Measurements from ENCODE around the gene KCNIP3. TPM values are rescaled to one million over a fixed set of nuclear protein-coding genes. Genes with fewer than 3 reads are reported as not detected.
A peak's percentile ranks its signal among the peaks of the same experiment; 100 is the strongest.

The KCNIP3 gene
- total RNA-seq (2011; cell fraction: chromatin; rRNA removed; ENCODE audit: low replicate concordance) = not detected in 2 replicates
- not detected in 2 replicates for total RNA-seq (2011; cell fraction: nucleolus; rRNA removed)
- total RNA-seq (2011; cell fraction: nucleoplasm; rRNA removed) = not detected in 2 replicates
- total RNA-seq (2014; rRNA removed) (not detected in 2 replicates), total RNA-seq (2014; rRNA removed; fragmentation: Illumina TruSeq; extraction: Trizol) (not detected in 2 replicates), total RNA-seq (2015; rRNA removed; fragmentation: Illumina TruSeq; extraction: Trizol) (not detected in 2 replicates), total RNA-seq (2021) (0.04 TPM in 1 of 2 replicates, not detected in the other), polyA plus RNA-seq (2011; rRNA removed) (not detected in 2 replicates), polyA plus RNA-seq (2014; fragmentation: Illumina TruSeq; extraction: Trizol) (not detected in 2 replicates), polyA plus RNA-seq (2014; fragmentation: Nextera tagmentation; extraction: Ambion mirVana) (not detected), polyA plus RNA-seq (2014; rRNA removed) (not detected in 2 replicates), polyA minus RNA-seq (2011; rRNA and poly(A)+ RNA removed) (not detected in 2 replicates), Bru-seq, nascent RNA (percentile 4 among the genes with signal in this experiment), BruChase-seq, experiment 1, labeled RNA remaining after a 2-hour chase (percentile 2 among the genes with signal in this experiment), BruChase-seq, experiment 2, labeled RNA remaining after a 6-hour chase (not detected)
- 0.03 TPM in 1 of 2 replicates, not detected in the other for polyA plus RNA-seq (2011; cell fraction: cytosol; rRNA removed)
- 0.22 TPM in 1 of 2 replicates, not detected in the other for polyA plus RNA-seq (2011; cell fraction: nucleus; rRNA removed)
- not detected in 2 replicates for polyA plus RNA-seq (2012)
- not detected in 2 replicates for polyA minus RNA-seq (2011; cell fraction: cytosol; rRNA and poly(A)+ RNA removed)
- polyA minus RNA-seq (2011; cell fraction: nucleus; rRNA and poly(A)+ RNA removed) = not detected in 2 replicates
- long read RNA-seq, experiment 1 = 0 reads
- long read RNA-seq, experiment 2 = 0 reads
- long read RNA-seq, experiment 3 = 0 reads

GRCh38 chr2:95296880-95297487, at the start of gene KCNIP3:
TSS of gene KCNIP3 (plus strand) at chr2:95297347. CDS start at chr2:95297439, 92 bp downstream.
- Histone ChIP-seq H4K20me1 (replicated peaks; ENCODE audit: control insufficient read depth, insufficient read depth, low read length) (no peaks in the 10 kb centered on the region), H3K9me3 (replicated peaks; ENCODE audit: control insufficient read depth, insufficient read depth, low read depth, low read length) (no peaks in the 10 kb centered on the region), H3K36me3 (ENCODE audit: control insufficient read depth, insufficient read depth, low read length) (no peaks in the 10 kb centered on the region), H3K4me3 (no peak within 1 kb of the TSS), H3K9ac (ENCODE audit: insufficient read depth in 1 of 2, low read depth in 2 of 2, low read length in 2 of 2) (no peak within 1 kb of the TSS), H3K27me3 (ENCODE audit: control insufficient read depth in 2 of 2, insufficient read depth in 2 of 2, low read length in 2 of 2) (peaks cover 3 to 54% of the 10 kb centered on the region in 2 experiments; a peak in 3 of 5 replicates), H3K9me1 (ENCODE audit: control insufficient read depth, insufficient read depth, low read length) (no peaks in the 10 kb centered on the region), H3K4me2 (ENCODE audit: insufficient read depth, low read length) (no peak within 1 kb of the TSS), H3K79me2 (ENCODE audit: control insufficient read depth, insufficient read depth, low read length) (no peaks in the 10 kb centered on the region), H3K27ac (ENCODE audit: extremely low read depth, low read depth, low read length) (no peak within 1 kb of the TSS), H3K4me1 (replicated peaks in 1 of 2; ENCODE audit: control insufficient read depth in 2 of 2, insufficient read depth in 2 of 2, low read length in 2 of 2) (no peaks in the 10 kb centered on the region; a peak in 1 of 5 replicates), H2AFZ (ENCODE audit: low read depth, low read length) (no peak within 1 kb of the TSS)
- ChIA-PET POLR2A (no interaction called here), CTCF (ENCODE audit: low intra/inter-chr PET ratio) (no interaction called here)
- intact Hi-C loops (cut with micrococcal nuclease) = no loop called here
- no CpG with 5 or more reads among the region's 13 CpGs for WGBS (ENCODE audit: insufficient coverage, low coverage, missing lambda C conversion rate)
- ATAC-seq = no peak
- no TSS peak for BruUV-seq (replicated peaks)
- FAIRE-seq = no peak
- no peak for DNase-seq (ENCODE audit: extremely low read depth in 1 of 4, low spot score in 3 of 4)
- in situ Hi-C loops (cut with MboI) = no loop called here
- TF ChIP-seq SUPT5H (IDR thresholded peaks at IDR 0.05) (no peak), LARP7 (IDR thresholded peaks at IDR 0.05) (no peak), CSDE1 (IDR thresholded peaks at IDR 0.05) (no peak), SRSF1 (IDR thresholded peaks at IDR 0.05; ENCODE audit: low read depth, low read length) (no peak), KLF13 (tag; IDR thresholded peaks at IDR 0.05; ENCODE audit: borderline replicate concordance, low read depth) (no peak), HDAC6 (IDR thresholded peaks at IDR 0.05; ENCODE audit: low read depth, low read length) (no peak), KDM1A (IDR thresholded peaks at IDR 0.05) (no peak), THAP12 (CRISPR knock-in tag; IDR thresholded peaks at IDR 0.05) (no peak), ZNF589 (CRISPR knock-in tag; IDR thresholded peaks at IDR 0.05; ENCODE audit: low read depth) (no peak), NR0B1 (IDR thresholded peaks at IDR 0.05; ENCODE audit: partially characterized antibody) (no peak), KAT8 (IDR thresholded peaks at IDR 0.05; ENCODE audit: low read depth) (no peak), ZNF121 (CRISPR knock-in tag; conservative IDR thresholded peaks at IDR 0.05) (no peak), RBM14 (IDR thresholded peaks at IDR 0.05; ENCODE audit: borderline replicate concordance, insufficient read depth, low read depth, low read length) (no peak), BRF2 (IDR thresholded peaks at IDR 0.05; ENCODE audit: borderline replicate concordance, insufficient read depth, insufficient read length) (no peak), GABPB2 (CRISPR knock-in tag; conservative IDR thresholded peaks at IDR 0.05) (no peak)

Data from K562 (cell line).